ENCODE results near the gene CCDC8.
"Not testable (repeated sequence)": the region's sequence is repeated elsewhere in the genome, so short reads cannot be mapped to it uniquely, and the experiment has no call there.

CCDC8 gene

GRCh38 chr19:46404753-46405468 is 8.5 kb downstream of the CCDC8 start:
- no peak for DNase-seq (ENCODE audit: low read depth, low spot score)

- no peak for DNase-seq (ENCODE audit: low read depth, low spot score)
Measured at GRCh38 chr19:46404055-46404752, 9.2 kb downstream of the CCDC8 start.

DNA sequence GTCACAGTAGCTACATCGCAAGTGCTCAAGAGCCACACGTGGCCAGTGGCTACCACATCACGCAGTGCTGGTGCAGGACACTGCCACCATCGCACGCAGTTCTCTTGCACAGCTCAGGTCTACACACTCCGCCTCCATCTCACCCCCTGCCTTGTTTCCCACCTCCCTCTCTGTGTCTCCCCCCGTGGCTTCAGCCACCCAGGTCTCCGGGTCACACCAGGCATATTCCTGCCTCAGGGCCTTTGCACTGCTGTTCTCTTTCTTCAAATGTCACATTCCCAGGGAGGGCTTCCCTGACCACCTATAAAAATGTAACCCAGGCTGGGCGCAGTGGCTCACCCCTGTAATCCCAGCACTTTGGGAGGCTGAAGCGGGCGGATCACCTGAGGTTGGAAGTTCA is 10.6 kb downstream of the CCDC8 start:
- DNase-seq (ENCODE audit: low read depth, low spot score) = no peak

GRCh38 chr19:46397801-46398479 is 15.4 kb downstream of the CCDC8 start:
- not testable (repeated sequence) for DNase-seq (ENCODE audit: low read depth, low spot score)

- DNase-seq (ENCODE audit: low read depth, low spot score) = no peak
Measured at GRCh38 chr19:46394402-46394797, 19.0 kb downstream of the CCDC8 start.

- DNase-seq (ENCODE audit: low read depth, low spot score) = no peak
Measured at GRCh38 chr19:46393456-46394401, 19.6 kb downstream of the CCDC8 start.

DNA sequence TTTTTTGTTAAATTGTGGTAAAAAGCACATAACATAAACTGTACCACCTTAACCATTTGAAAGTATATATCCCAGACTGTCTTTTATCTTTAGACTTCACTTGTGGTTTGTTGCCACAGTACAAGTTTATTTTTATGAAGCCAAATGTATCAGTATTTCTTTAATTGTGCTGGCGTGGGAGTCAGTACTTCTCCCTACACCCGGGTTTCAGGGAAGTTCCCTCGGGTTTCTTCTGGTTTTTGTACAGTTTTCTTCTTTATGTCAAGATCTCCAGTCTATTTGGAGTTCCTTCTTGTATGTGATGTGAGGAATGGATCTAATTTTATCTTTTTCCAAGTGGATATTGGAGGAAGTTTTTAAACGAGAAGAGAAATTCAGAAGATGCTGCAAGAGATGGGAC is 20.5 kb downstream of the CCDC8 start:
- DNase-seq (ENCODE audit: low read depth, low spot score) = no peak

DNA sequence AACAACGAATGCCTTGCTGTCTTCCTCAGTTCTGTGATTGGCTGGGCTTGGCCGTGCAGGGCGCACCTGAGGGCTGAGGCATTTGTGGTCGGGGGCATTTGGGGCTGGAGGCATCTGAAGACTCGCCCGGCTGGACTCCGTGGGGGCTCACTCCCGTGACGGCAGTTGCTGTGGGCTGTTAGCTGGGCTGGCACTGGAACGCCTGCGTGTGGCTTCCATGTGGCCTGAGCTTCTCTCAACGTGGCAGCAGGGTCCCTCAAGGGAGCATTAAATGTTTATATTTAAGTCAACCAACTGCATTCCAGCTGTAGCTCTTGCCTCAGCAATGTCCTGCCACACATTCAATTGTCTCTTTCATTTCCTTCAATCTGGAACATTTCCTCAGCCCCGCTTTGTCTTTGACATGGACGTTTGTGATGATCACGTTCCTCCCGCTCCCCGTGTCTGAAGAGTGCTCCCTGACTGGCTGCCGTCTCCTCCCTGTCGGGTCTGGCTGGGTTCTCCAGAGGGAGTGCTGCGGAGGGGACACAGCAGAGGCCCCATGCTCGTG is 21.0 kb downstream of the CCDC8 start:
- no peak for DNase-seq (ENCODE audit: low read depth, low spot score)

DNA sequence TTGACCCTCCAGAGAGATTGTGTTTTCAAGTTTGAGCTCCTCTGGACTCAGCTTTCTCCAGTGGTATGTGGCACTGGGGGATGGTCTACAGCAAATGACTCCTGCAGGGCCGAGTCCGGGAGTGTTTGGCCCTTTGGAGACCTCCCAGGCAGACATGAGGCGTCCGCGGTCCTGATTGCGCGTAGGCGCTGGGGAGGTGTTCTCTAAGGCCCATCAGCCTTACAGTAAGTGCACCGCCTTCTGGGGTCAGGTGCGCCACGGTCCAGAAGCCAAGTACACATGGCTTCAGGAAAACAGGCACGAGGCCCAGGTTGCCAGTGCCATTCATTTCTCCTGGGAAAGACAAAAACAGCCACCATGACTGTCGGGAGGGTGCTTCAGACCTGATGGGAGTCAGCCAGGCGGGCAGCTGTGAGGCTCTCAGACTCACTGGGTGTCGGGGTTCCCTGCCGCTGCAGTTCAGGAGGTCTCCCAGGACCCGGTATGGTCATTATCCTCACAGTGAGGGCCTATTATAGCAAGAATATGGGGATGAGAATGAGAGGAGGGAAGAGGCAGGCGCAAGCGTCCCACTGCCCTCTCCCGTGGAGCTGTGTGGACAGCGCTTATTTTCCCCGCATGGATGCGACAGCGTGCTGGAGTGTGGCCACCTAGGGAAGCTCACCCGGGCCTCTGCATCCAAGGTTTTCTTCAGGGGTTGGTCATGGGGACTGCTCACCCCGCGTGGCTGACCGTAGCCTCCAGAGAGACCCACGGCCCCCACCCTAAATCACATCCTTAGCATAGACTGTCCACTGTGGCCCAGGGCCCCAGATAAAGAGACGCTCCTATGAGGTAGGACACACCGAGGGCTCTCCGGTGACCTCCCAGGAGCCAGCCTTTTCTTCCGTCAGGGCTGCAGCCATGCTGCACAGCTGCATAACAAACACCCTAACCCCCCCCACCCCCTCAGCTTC is 21.8 kb downstream of the CCDC8 start:
- DNase-seq (ENCODE audit: low read depth, low spot score) = no peak

DNA sequence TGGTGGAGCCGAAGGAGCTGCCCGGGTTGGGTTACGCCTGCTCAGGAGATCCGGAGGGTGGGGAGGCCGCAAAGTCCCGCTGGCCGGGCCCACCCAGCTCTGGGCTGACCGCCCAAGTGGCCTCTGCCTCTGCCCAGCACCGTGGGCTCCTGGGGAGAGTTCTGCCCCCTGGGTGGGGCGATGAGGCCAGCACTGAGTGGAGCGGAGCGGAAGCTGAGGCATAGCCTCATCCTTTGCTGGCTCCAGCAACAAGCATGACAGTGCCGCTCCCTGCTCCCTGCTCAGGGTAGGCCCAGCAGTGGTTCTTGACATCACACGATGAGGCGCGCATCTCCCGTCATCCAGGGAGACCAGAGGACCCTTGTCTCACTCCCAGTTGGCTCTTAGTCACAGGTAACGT is 22.5 kb downstream of the CCDC8 start:
- no peak for DNase-seq (ENCODE audit: low read depth, low spot score)

- DNase-seq (ENCODE audit: low read depth, low spot score) = no peak
Measured at GRCh38 chr19:46390121-46390858, 23.1 kb downstream of the CCDC8 start.

DNA sequence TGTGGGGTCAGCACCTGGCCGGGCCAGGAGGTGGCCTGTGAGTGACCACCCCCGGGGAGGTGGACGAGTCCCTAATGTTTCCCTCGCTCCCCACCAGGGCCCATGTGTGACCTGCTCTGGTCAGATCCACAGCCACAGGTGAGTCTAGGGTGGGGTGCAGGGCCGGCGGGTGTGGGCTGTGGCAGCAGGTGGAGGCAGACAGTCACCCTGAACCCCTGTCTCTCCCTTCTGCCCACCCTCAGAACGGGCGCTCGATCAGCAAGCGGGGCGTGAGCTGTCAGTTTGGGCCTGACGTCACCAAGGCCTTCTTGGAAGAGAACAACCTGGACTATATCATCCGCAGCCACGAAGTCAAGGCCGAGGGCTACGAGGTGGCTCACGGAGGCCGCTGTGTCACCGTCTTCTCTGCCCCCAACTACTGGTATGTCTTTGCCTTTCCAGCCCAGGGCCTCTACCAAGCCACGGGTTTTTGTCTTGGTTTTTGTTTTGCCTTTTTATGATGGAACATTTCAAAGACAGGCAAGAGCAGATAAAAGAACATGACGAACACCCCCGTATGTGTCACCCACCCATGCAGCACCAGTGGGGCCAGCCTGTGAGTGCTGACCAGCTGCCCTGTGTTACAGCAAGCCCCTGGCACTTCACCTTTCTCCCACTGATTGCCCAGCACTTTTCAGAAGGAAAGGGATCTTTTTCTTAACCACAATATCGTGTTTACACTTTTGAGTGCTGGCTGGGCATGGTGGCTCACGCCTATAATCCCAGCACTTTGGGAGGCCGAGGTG is 24.9 kb downstream of the CCDC8 start:
- DNase-seq (ENCODE audit: low read depth, low spot score) = no peak

DNA sequence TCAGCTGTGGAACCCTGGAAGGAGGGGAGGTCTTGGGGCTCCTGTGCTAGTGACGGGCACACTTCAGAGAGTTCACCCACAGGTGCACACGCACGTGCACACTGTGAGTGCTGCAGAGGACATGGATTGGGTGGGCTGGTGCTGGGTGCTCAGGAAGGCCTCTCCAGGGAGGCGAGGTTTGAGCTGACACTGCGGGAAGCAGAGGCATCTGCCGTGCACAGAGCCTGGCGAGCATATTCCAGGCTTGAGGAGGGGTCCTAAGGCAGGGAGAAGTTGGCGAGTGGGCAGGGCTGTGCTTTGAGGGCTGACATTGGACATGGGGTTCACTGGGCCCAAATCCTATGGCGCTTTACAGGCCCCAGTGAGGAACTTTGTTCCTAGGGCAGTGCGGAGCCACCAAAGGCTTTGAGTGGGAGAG is 25.6 kb downstream of the CCDC8 start:
- DNase-seq (ENCODE audit: low read depth, low spot score) = no peak

GRCh38 chr19:46386996-46387712 is 26.2 kb downstream of the CCDC8 start:
- no peak for DNase-seq (ENCODE audit: low read depth, low spot score)

DNA sequence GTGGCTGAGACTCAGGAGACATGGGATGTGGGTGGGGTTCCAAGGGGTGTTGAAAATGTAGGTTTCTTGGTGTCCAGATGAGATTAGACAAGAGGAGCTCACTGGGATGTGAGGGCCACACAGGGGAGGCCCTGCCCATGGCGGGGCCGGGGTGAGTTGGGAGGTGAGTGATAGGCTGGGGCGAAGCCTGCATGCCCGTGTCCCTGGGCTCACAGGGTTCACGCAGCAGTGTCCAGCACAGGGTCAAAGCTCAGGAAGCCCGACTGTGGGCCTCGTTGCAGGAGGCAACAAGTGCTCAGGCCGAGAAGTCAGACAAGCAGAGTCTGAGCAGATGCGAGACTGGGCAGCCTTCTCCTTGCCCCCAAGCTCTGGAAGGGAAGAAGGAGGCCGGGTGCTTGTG is 27.2 kb downstream of the CCDC8 start:
- DNase-seq (ENCODE audit: low read depth, low spot score) = no peak

DNA sequence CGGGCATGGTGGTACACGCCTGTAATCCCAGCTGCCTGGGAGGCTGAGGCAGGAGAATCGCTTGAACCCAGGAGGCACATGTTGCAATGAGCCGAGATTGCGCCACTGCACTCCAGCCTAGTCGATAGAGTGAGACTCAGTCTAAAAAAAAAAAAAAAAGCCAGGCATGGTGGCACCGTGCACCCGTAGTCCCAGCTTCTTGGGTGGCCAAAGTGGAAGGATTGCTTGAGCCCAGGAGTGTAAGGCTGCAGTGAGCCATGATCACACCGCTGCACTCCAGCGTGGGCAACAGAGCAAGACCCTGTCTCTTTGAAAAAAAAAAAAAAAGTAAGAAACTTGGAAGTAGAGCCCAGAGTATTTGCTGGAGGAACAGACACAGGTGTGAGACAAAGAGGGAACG is 27.7 kb downstream of the CCDC8 start:
- no peak for DNase-seq (ENCODE audit: low read depth, low spot score)

GRCh38 chr19:46384396-46384795 is 29.0 kb downstream of the CCDC8 start:
- no peak for DNase-seq (ENCODE audit: low read depth, low spot score)

DNA sequence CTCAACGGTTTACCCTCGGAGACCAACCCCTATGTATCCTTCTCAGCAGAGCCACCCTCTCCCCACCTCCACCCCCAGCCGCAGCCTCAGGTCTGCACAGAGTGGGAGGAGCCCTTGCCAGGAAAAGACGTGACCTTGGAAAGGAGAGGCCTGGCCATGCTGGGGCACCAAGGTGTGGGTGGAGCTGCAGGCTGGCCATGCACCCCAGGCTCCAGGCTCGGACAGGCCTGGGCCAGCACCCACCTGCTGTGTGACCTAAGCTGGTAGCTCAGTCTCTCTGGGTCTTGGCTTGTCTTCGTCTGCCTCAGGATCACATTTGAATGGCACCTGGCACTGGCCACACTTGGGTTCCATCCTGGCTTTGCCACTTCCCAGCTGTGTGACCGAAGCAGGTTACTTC is 29.5 kb downstream of the CCDC8 start:
- no peak for DNase-seq (ENCODE audit: low read depth, low spot score)

Measured in smooth muscle cell of the brain vasculature (primary cell).